Stimulated activated CD4-positive, alpha-beta T cell treated with anti-CD3 and anti-CD28 coated beads, Interleukin-15, amount 100 ng/mL, for 48 hours (primary cell): ENCODE results near the gene TBX20.
"Not testable (repeated sequence)": the region's sequence is repeated elsewhere in the genome, so short reads cannot be mapped to it uniquely, and the experiment has no call there.

Source experiments
- DNase-seq, 2 donors: peaks; one replicate each; pipeline ENCODE4 v3.0.0-alpha.2; 2020; ENCODE audit warnings: low read depth in 2 of 2

TBX20 gene

GRCh38 chr7:35222445-35222844 lies 31.5 kb downstream of the TBX20 start:
- not testable (repeated sequence) for DNase-seq

- DNase-seq, result not testable (repeated sequence)
These were observed 33.7 kb downstream of the TBX20 start for GRCh38 chr7:35220176-35220575.

- DNase-seq, result not testable (repeated sequence)
These were observed 37.9 kb downstream of the TBX20 start for GRCh38 chr7:35216033-35216432.

- DNase-seq, result not testable (repeated sequence)
These were observed 38.8 kb downstream of the TBX20 start for GRCh38 chr7:35215063-35215462.

GRCh38 chr7:35206924-35207323 lies 47.0 kb downstream of the TBX20 start:
- not testable (repeated sequence) for DNase-seq

- not testable (repeated sequence) for DNase-seq
These were observed 49.0 kb downstream of the TBX20 start for GRCh38 chr7:35204850-35205249.

- DNase-seq, result not testable (repeated sequence)
These were observed 49.9 kb downstream of the TBX20 start for GRCh38 chr7:35204031-35204430.

- DNase-seq, result not testable (repeated sequence)
These were observed 51.5 kb downstream of the TBX20 start for GRCh38 chr7:35202353-35202752.

GRCh38 chr7:35200170-35200569 lies 53.7 kb downstream of the TBX20 start:
- DNase-seq, result not testable (repeated sequence)

GRCh38 chr7:35198370-35199140 lies 55.3 kb downstream of the TBX20 start:
- not testable (repeated sequence) for DNase-seq

- DNase-seq, result not testable (repeated sequence)
These were observed 62.3 kb downstream of the TBX20 start for GRCh38 chr7:35191571-35191970.

GRCh38 chr7:35190146-35190773 lies 63.6 kb downstream of the TBX20 start:
- DNase-seq, result not testable (repeated sequence)

- not testable (repeated sequence) for DNase-seq
These were observed 67.1 kb downstream of the TBX20 start for GRCh38 chr7:35186751-35187150.

GRCh38 chr7:35185908-35186731 lies 67.8 kb downstream of the TBX20 start:
- DNase-seq, result no peak

- DNase-seq, result not testable (repeated sequence)
These were observed 68.4 kb downstream of the TBX20 start for GRCh38 chr7:35185578-35185907.

- DNase-seq, result not testable (repeated sequence)
These were observed 68.9 kb downstream of the TBX20 start for GRCh38 chr7:35184961-35185360.

- not testable (repeated sequence) for DNase-seq
These were observed 69.9 kb downstream of the TBX20 start for GRCh38 chr7:35183873-35184503.

GRCh38 chr7:35180665-35181064 lies 73.2 kb downstream of the TBX20 start:
- DNase-seq, result not testable (repeated sequence)

- DNase-seq, result not testable (repeated sequence)
These were observed 80.7 kb downstream of the TBX20 start for GRCh38 chr7:35173176-35173575.

GRCh38 chr7:35172131-35172530 lies 81.8 kb downstream of the TBX20 start:
- not testable (repeated sequence) for DNase-seq

- DNase-seq, result not testable (repeated sequence)
These were observed 86.2 kb downstream of the TBX20 start for GRCh38 chr7:35167658-35168057.

GRCh38 chr7:35167158-35167557 lies 86.7 kb downstream of the TBX20 start:
- DNase-seq, result not testable (repeated sequence)
